HUDEP-2 (cell line): ENCODE data around the gene OGN.
"Not testable (repeated sequence)": the region's sequence is repeated elsewhere in the genome, so short reads cannot be mapped to it uniquely, and the experiment has no call there.

Experiments
- DNase-seq, 76 experiments: peaks; one replicate each; lab custom pipeline; 2025; ENCODE audit not compliant: unreplicated experiment in 76 of 76; lab: John Stamatoyannopoulos, UW

The OGN gene

DNA sequence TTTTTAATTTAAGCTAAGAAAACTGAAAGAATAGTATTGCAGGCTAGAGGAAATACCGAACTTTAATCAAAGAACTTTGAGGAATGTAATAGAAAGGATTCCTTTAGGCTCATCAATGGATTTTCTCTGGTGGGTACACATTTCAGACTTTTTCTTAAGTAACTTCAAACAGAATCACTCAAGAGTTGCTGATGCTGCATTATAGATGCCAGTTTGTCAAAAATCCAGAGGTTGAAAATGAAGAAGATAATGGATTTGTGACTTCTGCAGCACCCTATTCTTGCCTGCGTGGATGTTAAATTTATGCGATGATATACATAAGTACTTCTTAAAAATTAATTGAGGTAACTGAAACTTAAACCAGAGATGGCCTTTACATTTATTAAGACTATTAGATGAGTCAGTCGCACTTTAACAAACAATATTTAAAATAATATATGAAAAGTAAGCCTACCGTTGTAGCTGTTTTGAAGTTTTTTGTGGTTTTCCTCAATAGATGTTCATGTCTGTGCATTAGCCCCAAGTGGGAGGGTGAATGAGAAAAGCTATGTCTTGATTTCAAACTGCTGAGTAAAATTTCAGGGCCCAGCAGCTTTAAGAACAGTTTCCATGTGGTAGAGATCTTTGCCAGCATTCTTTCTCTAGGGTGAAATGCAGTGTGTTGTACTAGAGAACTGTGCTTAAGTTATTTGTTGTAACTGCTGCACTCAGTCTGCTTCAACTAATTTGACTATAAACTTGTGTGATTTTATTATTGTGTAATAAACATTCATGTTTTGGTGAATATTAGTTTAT is at the start of gene OGN:
TSS of gene OGN (minus strand) at position 537 of the 795 bp plus-strand sequence. CDS start 1,171 bp downstream, outside the sequence.
- DNase-seq, result no peak

GRCh38 chr9:92446536-92446935 is 42.2 kb upstream of the OGN start:
- no peak for DNase-seq

- DNase-seq, result no peak
Observed at GRCh38 chr9:92444841-92445240, 40.5 kb upstream of the OGN start.

- no peak for DNase-seq
Observed at GRCh38 chr9:92440751-92441046, 36.3 kb upstream of the OGN start.

GRCh38 chr9:92439921-92440750 is 35.8 kb upstream of the OGN start:
- DNase-seq, result no peak

GRCh38 chr9:92438900-92439526 is 34.6 kb upstream of the OGN start:
- no peak for DNase-seq

- no peak for DNase-seq
Observed at GRCh38 chr9:92435263-92435662, 30.9 kb upstream of the OGN start.

DNA sequence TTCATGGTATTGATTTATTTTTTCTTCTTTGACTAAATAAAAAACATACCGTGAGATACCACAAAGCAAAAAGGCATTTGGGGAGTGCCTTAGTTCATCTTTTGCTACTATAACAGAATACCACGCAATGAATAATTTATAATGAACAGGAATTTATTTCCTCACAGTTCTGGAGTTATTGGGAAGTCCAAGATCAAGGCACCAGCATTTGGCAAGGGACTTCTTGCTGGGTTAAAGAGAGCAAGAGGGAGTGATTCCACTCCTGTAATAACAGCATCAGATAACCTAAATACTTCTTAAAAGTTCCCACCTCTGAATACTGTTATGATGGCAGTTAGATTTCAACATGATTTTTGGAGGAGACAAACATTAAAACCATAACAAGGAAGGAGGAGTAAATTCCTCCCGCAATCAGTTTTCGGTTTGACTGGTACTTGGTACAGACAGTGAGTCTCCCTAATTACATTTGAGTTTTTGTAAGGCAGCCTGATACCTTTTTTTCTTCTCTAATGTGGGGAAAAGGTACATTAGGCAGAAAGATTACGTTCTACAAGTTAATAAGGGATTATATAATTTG is 28.7 kb upstream of the OGN start:
- no peak for DNase-seq

DNA sequence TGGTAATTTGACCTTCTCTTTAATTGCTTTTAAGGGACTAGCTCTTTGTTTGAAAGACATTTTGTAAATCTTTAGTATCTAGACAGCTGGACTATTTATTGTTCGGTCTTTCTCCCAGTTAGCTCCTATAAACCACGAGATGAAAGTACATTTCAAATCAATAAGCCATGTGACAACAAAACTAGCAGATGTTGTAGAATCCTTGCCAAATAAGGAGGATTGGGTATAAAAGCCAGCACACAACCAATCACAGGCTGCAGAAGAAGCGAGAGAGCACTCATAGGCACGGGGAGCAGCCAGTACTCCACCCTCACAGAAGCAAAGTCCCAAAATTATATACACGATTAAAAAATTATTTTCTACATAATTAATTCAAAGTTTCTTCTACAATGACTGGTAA is 28.0 kb upstream of the OGN start:
- no peak for DNase-seq

DNA sequence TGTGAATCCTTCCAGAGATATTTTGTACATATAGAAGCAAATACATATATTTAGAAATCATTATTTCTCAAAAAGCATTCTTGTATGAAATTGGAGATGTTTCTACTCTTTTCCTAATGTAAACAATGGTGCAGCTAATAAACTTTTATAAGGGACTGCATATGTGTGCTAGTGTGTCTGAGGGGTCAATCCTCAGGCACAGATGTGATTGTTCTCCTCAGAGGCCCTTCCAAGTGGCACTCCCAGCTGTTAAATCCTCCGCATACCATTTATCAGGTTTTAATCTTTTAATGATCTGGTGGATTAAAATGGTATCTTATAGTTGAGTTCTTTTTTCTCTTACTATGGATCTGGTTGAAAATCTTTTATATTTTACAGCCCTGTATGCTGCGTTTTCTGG is 25.5 kb upstream of the OGN start:
- no peak for DNase-seq

GRCh38 chr9:92426501-92427145 is 22.2 kb upstream of the OGN start:
- no peak for DNase-seq

- no peak for DNase-seq
Observed at GRCh38 chr9:92425474-92425873, 21.1 kb upstream of the OGN start.

DNA sequence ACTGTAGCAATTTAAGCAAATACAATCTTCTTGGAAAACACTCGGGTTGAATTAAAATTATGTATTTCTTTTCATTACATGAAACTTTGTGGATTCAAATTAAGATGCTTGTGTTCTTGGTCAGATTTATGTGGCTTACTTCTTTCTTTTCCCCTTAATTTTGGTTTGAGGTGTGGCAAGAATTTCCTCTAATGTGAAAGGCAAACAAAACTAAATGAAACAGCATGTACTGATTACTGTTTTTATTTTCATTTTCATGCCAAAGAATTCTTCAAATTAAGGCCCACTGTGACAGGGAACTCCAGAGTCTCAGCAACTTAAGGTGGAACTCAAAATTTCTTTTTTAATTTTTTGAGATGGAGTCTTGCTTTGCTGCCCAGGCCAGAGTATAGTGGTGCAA is 20.0 kb upstream of the OGN start, which contains the start of gene OMD:
TSS of gene OMD (minus strand) at position 132 of the 400 bp plus-strand sequence. CDS start 6,913 bp downstream, outside the sequence.
- DNase-seq, result no peak

- no peak for DNase-seq
Observed at GRCh38 chr9:92423612-92424011, 19.2 kb upstream of the OGN start.

- no peak for DNase-seq
Observed at GRCh38 chr9:92422611-92423338, 18.4 kb upstream of the OGN start.

GRCh38 chr9:92414566-92414965 is 10.2 kb upstream of the OGN start:
- DNase-seq, result no peak

GRCh38 chr9:92411157-92411556 is 6.8 kb upstream of the OGN start:
- not testable (repeated sequence) for DNase-seq

- DNase-seq, result no peak
Observed at GRCh38 chr9:92408747-92409478, 4.5 kb upstream of the OGN start.

DNA sequence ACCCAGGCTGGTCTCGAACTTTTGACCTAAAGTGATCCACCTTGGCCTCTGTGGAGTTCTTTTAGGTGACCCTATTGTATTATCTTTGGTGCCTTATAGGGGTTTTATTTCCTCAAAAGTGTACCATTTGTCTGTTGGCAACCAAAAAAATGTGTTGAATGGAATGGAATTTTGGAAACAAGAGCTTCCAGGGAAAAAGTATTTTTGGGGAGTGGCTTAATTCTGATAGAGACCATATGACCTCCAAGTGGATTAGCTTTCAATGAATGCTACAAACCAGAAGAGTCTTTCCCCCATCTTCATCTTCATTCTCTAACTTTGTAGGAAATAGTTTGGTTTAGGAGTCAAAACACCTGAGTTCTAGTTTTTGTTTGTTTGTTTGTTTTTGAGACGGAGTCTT is 3.4 kb upstream of the OGN start:
- DNase-seq, result no peak
